K562 (cell line): ENCODE measurements around the gene CYB561A3.

Experiments
- EP300 ChIP-seq: IDR thresholded peaks from 2 replicates; pipeline ENCODE4 v1.6.1; 2012; ENCODE audit warnings: low read length, improper control_type of control experiment
- FOXJ3 ChIP-seq: sonication (generic); formaldehyde crosslinking; IDR thresholded peaks from 2 replicates; pipeline ENCODE4 v1.4.0; 2020; ENCODE audit warnings: mild to moderate bottlenecking, missing genetic modification reagents
- POLR2A ChIP-seq: fragments of 450-650 bp; conservative IDR thresholded peaks from 2 replicates; pipeline ENCODE4 v1.6.1; 2016
- TF ChIP-seq, protein P1 (sequence below), 2 experiments: fragments of 450-650 bp; formaldehyde crosslinking in 1 of 2; IDR thresholded peaks; 2 replicates each; pipeline versions ENCODE4 v1.4.0 to v1.6.1; 2014 to 2020; ENCODE audit warnings: mild to moderate bottlenecking in 2 of 2, borderline replicate concordance in 1 of 2, low read depth in 1 of 2
- TF ChIP-seq, protein P2 (sequence below): sonication (generic); formaldehyde crosslinking; IDR thresholded peaks from 2 replicates; pipeline ENCODE4 v1.8.1; 2023; ENCODE audit warnings: mild to moderate bottlenecking, missing genetic modification reagents

DNA sequence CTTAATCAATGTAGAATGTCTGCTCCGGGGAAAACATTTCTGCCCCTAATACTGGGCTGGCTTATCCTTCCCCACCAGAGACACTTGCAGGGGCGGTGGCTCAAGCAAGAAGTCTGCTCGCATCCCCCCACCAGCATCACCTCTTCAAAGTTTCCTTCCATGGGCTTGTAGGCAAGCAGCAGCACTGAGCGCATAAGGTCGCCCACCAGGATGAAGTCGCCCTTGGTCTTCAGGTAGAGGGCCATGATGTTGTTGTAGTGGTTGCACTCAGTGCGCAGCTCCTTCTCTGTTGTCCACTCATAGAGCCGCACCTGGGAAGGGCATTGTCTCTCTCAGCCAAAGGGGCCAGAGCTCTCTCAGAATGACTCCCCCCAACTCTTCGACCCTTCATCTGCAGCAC, 58.0 kb downstream of the CYB561A3 start:
- TF ChIP-seq, protein P1, sequence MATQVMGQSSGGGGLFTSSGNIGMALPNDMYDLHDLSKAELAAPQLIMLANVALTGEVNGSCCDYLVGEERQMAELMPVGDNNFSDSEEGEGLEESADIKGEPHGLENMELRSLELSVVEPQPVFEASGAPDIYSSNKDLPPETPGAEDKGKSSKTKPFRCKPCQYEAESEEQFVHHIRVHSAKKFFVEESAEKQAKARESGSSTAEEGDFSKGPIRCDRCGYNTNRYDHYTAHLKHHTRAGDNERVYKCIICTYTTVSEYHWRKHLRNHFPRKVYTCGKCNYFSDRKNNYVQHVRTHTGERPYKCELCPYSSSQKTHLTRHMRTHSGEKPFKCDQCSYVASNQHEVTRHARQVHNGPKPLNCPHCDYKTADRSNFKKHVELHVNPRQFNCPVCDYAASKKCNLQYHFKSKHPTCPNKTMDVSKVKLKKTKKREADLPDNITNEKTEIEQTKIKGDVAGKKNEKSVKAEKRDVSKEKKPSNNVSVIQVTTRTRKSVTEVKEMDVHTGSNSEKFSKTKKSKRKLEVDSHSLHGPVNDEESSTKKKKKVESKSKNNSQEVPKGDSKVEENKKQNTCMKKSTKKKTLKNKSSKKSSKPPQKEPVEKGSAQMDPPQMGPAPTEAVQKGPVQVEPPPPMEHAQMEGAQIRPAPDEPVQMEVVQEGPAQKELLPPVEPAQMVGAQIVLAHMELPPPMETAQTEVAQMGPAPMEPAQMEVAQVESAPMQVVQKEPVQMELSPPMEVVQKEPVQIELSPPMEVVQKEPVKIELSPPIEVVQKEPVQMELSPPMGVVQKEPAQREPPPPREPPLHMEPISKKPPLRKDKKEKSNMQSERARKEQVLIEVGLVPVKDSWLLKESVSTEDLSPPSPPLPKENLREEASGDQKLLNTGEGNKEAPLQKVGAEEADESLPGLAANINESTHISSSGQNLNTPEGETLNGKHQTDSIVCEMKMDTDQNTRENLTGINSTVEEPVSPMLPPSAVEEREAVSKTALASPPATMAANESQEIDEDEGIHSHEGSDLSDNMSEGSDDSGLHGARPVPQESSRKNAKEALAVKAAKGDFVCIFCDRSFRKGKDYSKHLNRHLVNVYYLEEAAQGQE (IDR thresholded peaks at IDR 0.05; ENCODE audit: borderline replicate concordance): no peak
- TF ChIP-seq, protein P1 (CRISPR knock-in tag; IDR thresholded peaks at IDR 0.05; ENCODE audit: low read depth): no peak
- TF ChIP-seq, protein P2, sequence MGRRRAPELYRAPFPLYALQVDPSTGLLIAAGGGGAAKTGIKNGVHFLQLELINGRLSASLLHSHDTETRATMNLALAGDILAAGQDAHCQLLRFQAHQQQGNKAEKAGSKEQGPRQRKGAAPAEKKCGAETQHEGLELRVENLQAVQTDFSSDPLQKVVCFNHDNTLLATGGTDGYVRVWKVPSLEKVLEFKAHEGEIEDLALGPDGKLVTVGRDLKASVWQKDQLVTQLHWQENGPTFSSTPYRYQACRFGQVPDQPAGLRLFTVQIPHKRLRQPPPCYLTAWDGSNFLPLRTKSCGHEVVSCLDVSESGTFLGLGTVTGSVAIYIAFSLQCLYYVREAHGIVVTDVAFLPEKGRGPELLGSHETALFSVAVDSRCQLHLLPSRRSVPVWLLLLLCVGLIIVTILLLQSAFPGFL (CRISPR knock-in tag): no peak
- no peak for TF ChIP-seq EP300
- TF ChIP-seq POLR2A: no peak
- TF ChIP-seq FOXJ3 (CRISPR knock-in tag): no peak
